NT2/D1 (cell line): ENCODE results near the gene HECTD1.

Source experiments
- DNase-seq: peaks from one replicate; pipeline ENCODE4 v3.0.0-alpha.2; 2011; ENCODE audit warnings: low read depth, low spot score
- H3K27me3 ChIP-seq: 2 replicates; pipeline ENCODE4 v1.6.0; 2011; ENCODE audit warnings: mild to moderate bottlenecking; ENCODE audit not compliant: insufficient read length, insufficient read depth
- H3K36me3 ChIP-seq: 2 replicates; pipeline ENCODE4 v1.6.1; 2011; ENCODE audit warnings: mild to moderate bottlenecking, low read length, mixed read lengths; ENCODE audit not compliant: insufficient read depth, insufficient read length
- H3K4me1 ChIP-seq: 2 replicates; pipeline ENCODE4 v1.5.1; 2011; ENCODE audit not compliant: insufficient read depth, insufficient read length
- H3K4me3 ChIP-seq: 2 replicates; pipeline ENCODE4 v1.5.1; 2011; ENCODE audit warnings: low read depth; ENCODE audit not compliant: insufficient read length
- H3K9ac ChIP-seq: 2 replicates; pipeline ENCODE4 v1.6.0; 2011; ENCODE audit warnings: low read depth; ENCODE audit not compliant: insufficient read length
- H3K9me3 ChIP-seq: 2 replicates; pipeline ENCODE4 v1.5.1; 2011; ENCODE audit warnings: mild to moderate bottlenecking, low read length; ENCODE audit not compliant: insufficient read depth
- SUZ12 ChIP-seq: IDR thresholded peaks from 2 replicates; pipeline ENCODE4 v1.6.1; 2011; ENCODE audit not compliant: insufficient read length, insufficient read depth; ENCODE audit errors: extremely low read depth
- YY1 ChIP-seq: IDR thresholded peaks from 2 replicates; pipeline ENCODE4 v1.6.1; 2011; ENCODE audit not compliant: insufficient read length, insufficient read depth
- ZNF274 ChIP-seq: IDR thresholded peaks from 2 replicates; pipeline ENCODE4 v1.6.1; 2011; ENCODE audit warnings: mild to moderate bottlenecking, low read depth, low read length

Gene HECTD1

GRCh38 chr14:31122921-31123320 lies 84.7 kb downstream of the HECTD1 start:
- Histone ChIP-seq H3K36me3 (peaks cover 57% of the 10 kb centered on the region), H3K9me3 (no peaks in the 10 kb centered on the region), H3K9ac (no peak overlapping the region), H3K4me1 (no peaks in the 10 kb centered on the region), H3K4me3 (no peak overlapping the region), H3K27me3 (no peaks in the 10 kb centered on the region)
- peak; percentile 5 for DNase-seq
- TF ChIP-seq ZNF274 (no peak), YY1 (no peak), SUZ12 (no peak)

- no peak for TF ChIP-seq YY1
- no peak for TF ChIP-seq ZNF274
- no peak for TF ChIP-seq SUZ12
- no peak overlapping the region for H3K4me3 ChIP-seq
- H3K27me3 ChIP-seq, result no peaks in the 10 kb centered on the region
- no peak for DNase-seq
- H3K9me3 ChIP-seq, result no peaks in the 10 kb centered on the region
- peaks cover 52% of the 10 kb centered on the region for H3K36me3 ChIP-seq
- no peak overlapping the region for H3K9ac ChIP-seq
- H3K4me1 ChIP-seq, result no peaks in the 10 kb centered on the region
Observed at GRCh38 chr14:31122098-31122611, 85.4 kb downstream of the HECTD1 start.

- no peaks in the 10 kb centered on the region for H3K4me1 ChIP-seq
- H3K27me3 ChIP-seq, result no peaks in the 10 kb centered on the region
- no peak overlapping the region for H3K4me3 ChIP-seq
- H3K36me3 ChIP-seq, result peaks cover 61% of the 10 kb centered on the region
- no peak for TF ChIP-seq YY1
- TF ChIP-seq ZNF274, result no peak
- no peak for TF ChIP-seq SUZ12
- no peak overlapping the region for H3K9ac ChIP-seq
- DNase-seq, result no peak
- no peaks in the 10 kb centered on the region for H3K9me3 ChIP-seq
Observed at GRCh38 chr14:31118892-31119291, 88.7 kb downstream of the HECTD1 start.

GRCh38 chr14:31113794-31114193 lies 93.8 kb downstream of the HECTD1 start:
- no peaks in the 10 kb centered on the region for H3K9me3 ChIP-seq
- no peaks in the 10 kb centered on the region for H3K27me3 ChIP-seq
- no peak overlapping the region for H3K4me3 ChIP-seq
- no peaks in the 10 kb centered on the region for H3K4me1 ChIP-seq
- TF ChIP-seq YY1 (no peak), ZNF274 (no peak), SUZ12 (no peak)
- peaks cover 58% of the 10 kb centered on the region for H3K36me3 ChIP-seq
- H3K9ac ChIP-seq, result no peak overlapping the region
- DNase-seq, result no peak

- DNase-seq, result no peak
- Histone ChIP-seq H3K36me3 (peaks cover 70% of the 10 kb centered on the region), H3K4me1 (no peaks in the 10 kb centered on the region), H3K4me3 (no peak overlapping the region), H3K9me3 (no peaks in the 10 kb centered on the region), H3K9ac (no peak overlapping the region), H3K27me3 (no peaks in the 10 kb centered on the region)
- TF ChIP-seq YY1, result no peak
- no peak for TF ChIP-seq ZNF274
- TF ChIP-seq SUZ12, result no peak
Observed at GRCh38 chr14:31110872-31111271, 96.7 kb downstream of the HECTD1 start.

- DNase-seq, result no peak
- H3K4me1 ChIP-seq, result no peaks in the 10 kb centered on the region
- peaks cover 76% of the 10 kb centered on the region for H3K36me3 ChIP-seq
- H3K9me3 ChIP-seq, result no peaks in the 10 kb centered on the region
- H3K9ac ChIP-seq, result no peak overlapping the region
- TF ChIP-seq ZNF274, result no peak
- no peak for TF ChIP-seq SUZ12
- no peak for TF ChIP-seq YY1
- H3K27me3 ChIP-seq, result no peaks in the 10 kb centered on the region
- H3K4me3 ChIP-seq, result no peak overlapping the region
Observed at GRCh38 chr14:31109257-31109656, 98.3 kb downstream of the HECTD1 start.

- H3K27me3 ChIP-seq, result no peaks in the 10 kb centered on the region
- peaks cover 76% of the 10 kb centered on the region for H3K36me3 ChIP-seq
- H3K4me1 ChIP-seq, result no peaks in the 10 kb centered on the region
- H3K9me3 ChIP-seq, result no peaks in the 10 kb centered on the region
- no peak for DNase-seq
- TF ChIP-seq SUZ12 (no peak), YY1 (no peak), ZNF274 (no peak)
- no peak overlapping the region for H3K4me3 ChIP-seq
- no peak overlapping the region for H3K9ac ChIP-seq
Observed at GRCh38 chr14:31106768-31107167, 100.8 kb downstream of the HECTD1 start.

GRCh38 chr14:31097081-31097480 lies 110.5 kb downstream of the HECTD1 start:
- H3K27me3 ChIP-seq, result no peaks in the 10 kb centered on the region
- H3K9ac ChIP-seq, result no peak overlapping the region
- no peak for TF ChIP-seq YY1
- no peak for TF ChIP-seq SUZ12
- no peak for TF ChIP-seq ZNF274

More at GRCh38 chr14:31097081-31097480, 110.5 kb downstream of the HECTD1 start:
- no peak for DNase-seq
- Histone ChIP-seq H3K9me3 (no peaks in the 10 kb centered on the region), H3K36me3 (peaks cover 32% of the 10 kb centered on the region), H3K4me3 (no peak overlapping the region), H3K4me1 (no peaks in the 10 kb centered on the region)
